ENCODE data around the gene CADPS. TPM values are rescaled to one million over a fixed set of nuclear protein-coding genes. Genes with fewer than 3 reads are reported as not detected.
A peak's percentile ranks its signal among the peaks of the same experiment; 100 is the strongest.

The CADPS gene
- total RNA-seq, 1 donor from 2014 or later, result 1.3 TPM

- Histone ChIP-seq H3K36me3 (ENCODE audit: control insufficient read depth, insufficient read depth, low read length) (no peaks in the 10 kb centered on the region), H3K4me3 (ENCODE audit: low read depth, low read length) (no peak overlapping the region), H3K27me3 (ENCODE audit: control insufficient read depth, insufficient read depth, low read length) (no peaks in the 10 kb centered on the region)
- TF ChIP-seq, protein P1, sequence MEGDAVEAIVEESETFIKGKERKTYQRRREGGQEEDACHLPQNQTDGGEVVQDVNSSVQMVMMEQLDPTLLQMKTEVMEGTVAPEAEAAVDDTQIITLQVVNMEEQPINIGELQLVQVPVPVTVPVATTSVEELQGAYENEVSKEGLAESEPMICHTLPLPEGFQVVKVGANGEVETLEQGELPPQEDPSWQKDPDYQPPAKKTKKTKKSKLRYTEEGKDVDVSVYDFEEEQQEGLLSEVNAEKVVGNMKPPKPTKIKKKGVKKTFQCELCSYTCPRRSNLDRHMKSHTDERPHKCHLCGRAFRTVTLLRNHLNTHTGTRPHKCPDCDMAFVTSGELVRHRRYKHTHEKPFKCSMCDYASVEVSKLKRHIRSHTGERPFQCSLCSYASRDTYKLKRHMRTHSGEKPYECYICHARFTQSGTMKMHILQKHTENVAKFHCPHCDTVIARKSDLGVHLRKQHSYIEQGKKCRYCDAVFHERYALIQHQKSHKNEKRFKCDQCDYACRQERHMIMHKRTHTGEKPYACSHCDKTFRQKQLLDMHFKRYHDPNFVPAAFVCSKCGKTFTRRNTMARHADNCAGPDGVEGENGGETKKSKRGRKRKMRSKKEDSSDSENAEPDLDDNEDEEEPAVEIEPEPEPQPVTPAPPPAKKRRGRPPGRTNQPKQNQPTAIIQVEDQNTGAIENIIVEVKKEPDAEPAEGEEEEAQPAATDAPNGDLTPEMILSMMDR (IDR thresholded peaks at IDR 0.05; ENCODE audit: insufficient read depth, low read length, severe bottlenecking), result no peak
- DNase-seq (ENCODE audit: low read depth) (peak; percentile 51), FAIRE-seq (no peak)
These were observed 313.2 kb downstream of the CADPS start for GRCh38 chr3:62562017-62562416.

DNA sequence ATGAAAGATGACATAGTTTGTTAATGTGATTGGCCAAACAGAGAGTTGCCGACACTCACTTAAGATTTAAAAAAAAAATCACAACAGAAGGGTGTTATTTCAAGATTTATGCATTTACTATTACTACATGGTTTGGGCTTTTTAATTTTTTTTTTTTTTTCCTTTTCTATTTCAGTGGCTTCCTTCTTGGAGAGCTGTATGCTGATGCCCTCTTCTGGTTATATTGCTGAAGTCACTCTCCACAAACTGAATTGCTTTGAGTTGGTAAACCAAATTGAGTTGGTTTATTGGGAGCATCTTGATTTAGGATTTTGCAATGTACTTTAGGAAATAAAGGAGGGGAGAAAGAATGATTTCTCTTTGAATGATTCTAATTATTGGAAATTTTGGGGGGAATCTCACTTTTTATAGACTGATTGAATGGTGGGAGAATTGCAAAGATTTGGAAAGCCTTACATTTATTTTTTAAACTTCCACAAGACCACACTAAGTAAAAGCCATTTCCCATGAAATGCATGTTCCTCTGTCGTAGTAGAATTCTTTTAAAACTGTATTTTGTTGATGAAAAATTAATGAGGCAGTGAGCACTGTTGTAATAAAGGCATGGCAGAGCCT is 315.3 kb downstream of the CADPS start:
- TF ChIP-seq, protein P1 (IDR thresholded peaks at IDR 0.05; ENCODE audit: insufficient read depth, low read length, severe bottlenecking), result peak; percentile 44
- Histone ChIP-seq H3K4me3 (ENCODE audit: low read depth, low read length) (no peak overlapping the region), H3K27me3 (ENCODE audit: control insufficient read depth, insufficient read depth, low read length) (no peaks in the 10 kb centered on the region), H3K36me3 (ENCODE audit: control insufficient read depth, insufficient read depth, low read length) (no peaks in the 10 kb centered on the region)
- DNase-seq (ENCODE audit: low read depth) (peak; percentile 56), FAIRE-seq (no peak)

DNA sequence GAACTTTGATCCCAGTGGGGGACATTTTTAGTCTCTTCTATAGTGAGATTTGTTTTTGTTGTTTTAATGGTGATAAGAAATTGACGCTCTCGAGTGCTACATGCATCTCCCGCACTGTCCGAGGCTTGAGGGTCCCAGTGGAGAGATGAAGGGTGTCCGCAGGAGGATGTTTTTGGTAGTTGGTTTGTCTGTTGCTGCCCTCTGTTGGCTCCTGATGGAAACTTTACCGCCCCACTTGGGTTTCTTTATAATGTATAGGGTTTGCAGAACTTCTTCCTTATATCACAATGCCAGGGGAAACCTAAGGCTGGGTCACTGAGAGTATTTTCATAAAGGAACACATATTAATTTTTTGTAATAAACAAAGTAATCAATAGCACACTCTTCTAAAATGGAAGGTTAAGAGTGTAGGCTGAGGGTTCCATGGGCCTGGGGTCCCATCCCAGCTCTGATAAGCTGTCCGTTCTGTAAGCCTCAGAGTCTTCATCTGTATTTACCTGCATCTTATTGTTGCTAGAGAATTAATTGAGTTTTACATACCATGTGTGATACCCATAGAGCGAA is 316.6 kb downstream of the CADPS start:
- TF ChIP-seq, protein P1 (IDR thresholded peaks at IDR 0.05; ENCODE audit: insufficient read depth, low read length, severe bottlenecking), result peak; percentile 70
- H3K4me3 ChIP-seq (ENCODE audit: low read depth, low read length), result no peak overlapping the region
- peak; percentile 26 for DNase-seq (ENCODE audit: low read depth)
- H3K27me3 ChIP-seq (ENCODE audit: control insufficient read depth, insufficient read depth, low read length), result no peaks in the 10 kb centered on the region
- H3K36me3 ChIP-seq (ENCODE audit: control insufficient read depth, insufficient read depth, low read length), result no peaks in the 10 kb centered on the region
- no peak for FAIRE-seq

DNA sequence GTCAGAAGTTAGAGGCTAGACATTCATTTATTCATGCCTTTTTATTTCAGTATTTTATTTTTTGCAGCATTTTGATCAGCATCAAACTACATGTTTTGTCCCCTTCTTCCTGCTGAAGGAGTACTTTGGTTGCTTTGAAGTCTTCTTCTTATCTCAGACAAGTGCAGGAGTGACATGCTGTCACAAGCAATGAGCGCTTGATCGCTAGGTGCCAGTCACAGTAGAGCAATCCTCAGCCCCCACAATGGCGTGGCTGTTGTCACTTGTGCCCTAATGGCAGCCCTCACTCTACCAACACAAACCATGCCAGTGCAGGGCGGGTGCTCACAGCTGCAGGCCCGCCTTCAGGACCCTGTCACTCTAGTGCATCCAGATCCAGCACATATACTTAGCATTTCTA is 317.2 kb downstream of the CADPS start:
- DNase-seq (ENCODE audit: low read depth) (no peak), FAIRE-seq (no peak)
- TF ChIP-seq, protein P1 (IDR thresholded peaks at IDR 0.05; ENCODE audit: insufficient read depth, low read length, severe bottlenecking), result no peak
- Histone ChIP-seq H3K27me3 (ENCODE audit: control insufficient read depth, insufficient read depth, low read length) (no peaks in the 10 kb centered on the region), H3K4me3 (ENCODE audit: low read depth, low read length) (no peak overlapping the region), H3K36me3 (ENCODE audit: control insufficient read depth, insufficient read depth, low read length) (no peaks in the 10 kb centered on the region)

- DNase-seq (ENCODE audit: low read depth), result no peak
- H3K36me3 ChIP-seq (ENCODE audit: control insufficient read depth, insufficient read depth, low read length), result no peaks in the 10 kb centered on the region
- no peaks in the 10 kb centered on the region for H3K27me3 ChIP-seq (ENCODE audit: control insufficient read depth, insufficient read depth, low read length)
- no peak for FAIRE-seq
- TF ChIP-seq, protein P1 (IDR thresholded peaks at IDR 0.05; ENCODE audit: insufficient read depth, low read length, severe bottlenecking), result no peak
- H3K4me3 ChIP-seq (ENCODE audit: low read depth, low read length), result no peak overlapping the region
These were observed 317.8 kb downstream of the CADPS start for GRCh38 chr3:62557450-62557849.

All from bronchial epithelial cell (primary cell).